Spleen (tissue), 7 donors: ENCODE data around the gene RPL19.
A peak's percentile ranks its signal among the peaks of the same experiment; 100 is the strongest.

Experiments
- CTCF ChIP-seq, 11 experiments: fragments of 200-600 bp in 7 of 11; fragments of 450-650 bp in 4 of 11; sonication (generic) in 4 of 11; IDR thresholded peaks in 8 of 11; conservative IDR thresholded peaks in 3 of 11; 1 replicate in 7 of 11; 2 replicates in 4 of 11; pipeline versions ENCODE4 v1.4.0 to v1.8.0; 2016 to 2021; ENCODE audit warnings: antibody characterized with exemption in 11 of 11, inconsistent platforms in 4 of 11, mild to moderate bottlenecking in 1 of 11
- POLR2AphosphoS5 ChIP-seq, 3 donors: sonication (generic); formaldehyde crosslinking; IDR thresholded peaks; one replicate each; pipeline ENCODE4 v1.5.1; 2017; ENCODE audit warnings: antibody characterized with exemption in 3 of 3
- donor health status: DM: no; HTN: no; CAD: no; lungs with moderate emphysema.
- donor health status: DM: no; HTN: no; CAD: no.
- donor health status: DM: no; HTN: no; CAD: no.

- TF ChIP-seq CTCF (IDR thresholded peaks at IDR 0.05 in 8 of 11, conservative IDR thresholded peaks at IDR 0.05 in 3 of 11) (peak; percentile 60 to 88 (median 81)), POLR2AphosphoS5 (IDR thresholded peaks at IDR 0.05) (peak in 2 of 3 donors; percentile 9 to 36)
These were observed 35.4 kb upstream of the RPL19 start for GRCh38 chr17:39164675-39165143.
